DLD1 (cell line): ENCODE measurements around the gene G3BP1.
"Not testable (repeated sequence)": the region's sequence is repeated elsewhere in the genome, so short reads cannot be mapped to it uniquely, and the experiment has no call there.

ENCODE experiments used
- in situ Hi-C: cut with HindIII; loops from 2 replicates; pipeline ENCODE4 v1.10.0; 2017; ENCODE audit warnings: low sequenced_read_pairs

The G3BP1 gene

GRCh38 chr5:151771259-151772028, at the start of gene G3BP1:
Gene G3BP1, plus strand, starts transcription at chr5:151771954. Its CDS starts 14,667 bp downstream, at chr5:151786621.
- in situ Hi-C loops: no loop called here

DNA sequence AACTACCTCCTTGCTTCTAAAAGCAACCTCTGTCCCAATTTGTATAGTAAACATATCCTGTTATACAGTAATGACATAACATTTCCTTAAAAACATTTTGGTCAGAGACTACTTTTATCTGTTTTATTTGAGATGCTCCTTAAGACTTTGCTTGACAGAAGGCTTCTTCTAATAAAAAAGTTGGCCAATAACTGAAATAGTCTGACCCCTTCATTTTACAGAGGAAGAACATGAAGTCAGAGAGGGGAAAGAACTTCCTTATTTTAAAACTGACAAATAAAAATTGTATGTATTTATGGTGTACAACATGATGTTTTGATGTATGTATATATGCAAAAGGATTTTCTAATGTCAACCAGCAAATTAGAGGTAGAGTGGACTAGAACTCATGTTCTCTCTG, 49.2 kb upstream of the G3BP1 start:
- in situ Hi-C loops: no loop called here

DNA sequence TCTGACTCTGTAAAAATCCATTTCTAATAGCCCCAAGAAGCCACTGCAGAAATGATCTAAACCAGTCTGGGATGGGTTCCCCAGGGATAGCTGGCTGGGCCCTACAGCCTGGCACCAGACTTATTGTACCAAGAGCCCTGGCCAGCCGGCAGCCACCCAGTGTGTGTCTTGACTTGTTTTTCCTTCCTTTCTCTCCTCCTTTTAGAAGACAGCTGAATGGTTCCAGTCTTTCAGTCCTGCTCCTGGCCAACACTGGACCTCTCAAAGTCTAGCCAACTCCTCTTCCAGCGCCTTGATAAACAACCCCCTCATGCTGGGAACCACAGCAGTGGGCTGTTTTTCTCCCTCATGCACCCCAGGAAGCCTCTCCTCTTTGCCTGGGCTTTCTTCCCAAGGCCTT, 47.4 kb upstream of the G3BP1 start:
- in situ Hi-C loops: no loop called here

DNA sequence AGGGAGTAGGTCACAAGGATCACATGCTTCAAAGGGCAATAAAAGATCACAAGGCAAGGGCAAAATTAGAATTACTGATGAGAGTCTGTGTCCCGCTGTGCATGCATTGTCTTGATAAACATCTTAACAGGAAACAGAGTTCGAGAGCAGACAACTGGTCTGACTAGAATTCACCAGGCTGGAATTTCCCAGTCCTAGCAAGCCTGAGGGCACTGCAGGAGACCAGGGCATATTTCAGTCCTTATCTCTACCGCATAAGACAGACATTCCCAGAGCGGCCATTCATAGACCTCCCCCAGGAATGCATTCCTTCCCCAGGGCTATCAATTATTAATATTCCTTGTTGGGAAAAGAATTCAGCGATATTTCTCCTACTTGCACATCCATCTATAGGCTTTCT, 42.2 kb upstream of the G3BP1 start:
- in situ Hi-C loops: not testable (repeated sequence)

- in situ Hi-C loops: no loop called here
Measured at GRCh38 chr5:151730381-151730780, 41.4 kb upstream of the G3BP1 start.

- in situ Hi-C loops: no loop called here
Measured at GRCh38 chr5:151733358-151734063, 38.2 kb upstream of the G3BP1 start.

DNA sequence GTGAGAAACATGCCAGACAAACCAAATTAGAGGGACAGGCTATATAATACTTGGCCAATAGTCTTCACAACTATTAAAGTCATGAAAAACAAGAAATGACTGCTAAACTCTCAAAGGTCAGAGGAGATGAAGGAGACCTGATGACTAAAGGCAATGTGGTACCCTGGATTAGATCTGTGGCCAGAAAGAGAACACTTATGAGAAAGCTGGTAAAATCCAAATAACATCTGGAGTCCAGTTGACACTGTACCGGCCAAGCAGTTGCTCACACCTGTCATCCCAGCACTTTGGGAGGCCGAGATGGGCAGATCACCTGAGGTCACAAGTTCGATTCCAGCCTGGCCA, 37.7 kb upstream of the G3BP1 start:
- in situ Hi-C loops: no loop called here

- in situ Hi-C loops: no loop called here
Measured at GRCh38 chr5:151735646-151736045, 36.1 kb upstream of the G3BP1 start.

DNA sequence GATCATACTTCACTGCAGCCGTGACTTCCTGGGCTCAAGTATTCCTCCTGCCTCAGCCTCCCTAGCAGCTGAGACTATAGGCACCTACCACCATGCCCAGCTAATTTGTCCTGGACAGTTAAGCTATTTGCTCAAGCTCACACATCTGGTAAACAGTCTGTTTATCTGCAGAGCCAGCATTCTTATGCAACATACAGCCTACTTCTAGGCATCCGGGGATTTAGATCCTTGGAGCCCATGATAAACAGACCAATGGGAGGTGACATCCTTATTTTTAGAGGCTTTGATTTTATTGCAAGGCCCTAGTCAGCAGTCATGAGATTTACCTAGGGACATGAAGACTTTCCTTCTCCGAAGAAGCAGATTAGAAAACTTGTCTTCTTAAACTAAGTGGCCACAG, 34.3 kb upstream of the G3BP1 start:
- in situ Hi-C loops: no loop called here

- in situ Hi-C loops: no loop called here
Measured at GRCh38 chr5:151738125-151738848, 33.5 kb upstream of the G3BP1 start.

- in situ Hi-C loops: no loop called here
Measured at GRCh38 chr5:151739395-151739794, 32.4 kb upstream of the G3BP1 start.

DNA sequence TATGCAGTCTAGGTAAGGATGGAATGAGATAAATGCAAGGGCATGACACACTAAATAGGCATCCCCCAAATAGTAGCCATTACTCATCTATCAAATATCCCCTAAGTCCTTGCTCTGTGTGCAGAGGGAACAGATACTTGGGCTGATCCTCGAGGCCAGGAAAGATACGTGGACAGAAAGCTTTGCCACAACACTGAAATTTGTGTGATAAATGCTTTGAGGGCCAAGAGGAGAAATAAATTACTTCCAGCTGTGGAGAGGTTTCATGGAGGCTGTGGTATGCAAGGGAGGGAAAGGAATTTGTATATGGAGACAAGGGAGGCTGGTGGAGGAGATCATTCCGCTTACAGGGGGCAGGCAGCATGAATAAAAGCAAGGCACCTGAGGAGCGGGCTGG, 31.8 kb upstream of the G3BP1 start:
- in situ Hi-C loops: loop anchor here (5.0 kb wide), 1 partner anchor 293 kb away; the partner anchor contains the start of gene SLC36A1

DNA sequence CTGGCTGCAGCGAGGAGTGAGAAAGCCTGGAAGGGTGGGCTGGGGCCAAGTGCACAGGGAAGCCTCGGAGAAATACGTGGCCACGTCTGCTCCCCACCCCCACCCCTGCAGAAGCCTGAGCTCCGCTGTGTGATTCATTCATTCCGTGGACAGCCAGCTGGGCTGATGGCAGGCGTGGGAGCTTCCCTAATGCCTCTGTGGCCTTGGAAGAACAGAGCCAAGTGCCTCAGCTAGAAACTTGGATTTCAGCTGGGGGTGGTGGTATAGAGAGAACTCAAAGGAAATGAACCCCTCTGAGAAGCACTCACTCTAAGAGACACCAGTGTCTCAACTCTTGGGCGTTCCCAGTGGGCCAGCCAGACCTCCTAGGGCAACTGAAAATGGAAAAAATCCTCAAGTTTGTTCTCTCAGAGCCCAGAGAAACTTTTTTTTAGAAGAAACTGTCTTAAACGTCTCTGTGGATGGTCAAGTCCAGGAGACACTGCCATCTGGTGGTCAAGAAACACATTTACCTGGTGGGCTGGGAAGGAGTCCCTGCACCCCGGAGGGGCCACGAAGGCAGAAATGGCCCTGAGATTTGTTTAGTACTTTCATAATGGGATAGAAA, 31.3 kb upstream of the G3BP1 start:
- in situ Hi-C loops: loop anchor here (5.0 kb wide), 1 partner anchor 293 kb away; the partner anchor contains the start of gene SLC36A1

GRCh38 chr5:151740958-151741373, 30.8 kb upstream of the G3BP1 start:
- in situ Hi-C loops: loop anchor here (5.0 kb wide), 1 partner anchor 294 kb away; the partner anchor contains the start of gene SLC36A1

- in situ Hi-C loops: loop anchor here (5.0 kb wide), 1 partner anchor 295 kb away; the partner anchor contains the start of gene SLC36A1
Measured at GRCh38 chr5:151741678-151742423, 29.9 kb upstream of the G3BP1 start.

DNA sequence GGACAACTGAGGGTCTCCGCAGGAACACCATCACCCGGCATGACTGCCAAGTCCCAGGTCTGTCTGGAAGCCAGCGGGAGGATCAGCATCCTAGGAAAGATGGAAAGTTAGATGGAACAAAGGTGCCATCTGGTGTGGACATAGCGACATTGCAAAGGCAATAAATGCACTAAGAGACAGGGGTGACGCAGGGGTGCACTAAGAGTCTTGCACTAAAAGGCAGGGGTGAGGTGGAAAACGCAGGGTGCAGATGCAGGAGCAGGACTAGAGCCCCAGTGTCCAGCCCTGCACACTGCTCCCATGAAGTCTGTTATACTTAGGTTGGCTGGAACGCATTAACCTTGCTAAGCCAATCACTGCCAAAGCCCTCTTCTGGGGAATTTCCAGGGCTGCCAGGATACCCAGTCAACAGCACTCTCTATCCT, 28.9 kb upstream of the G3BP1 start:
- in situ Hi-C loops: loop anchor here (5.0 kb wide), 1 partner anchor 296 kb away; the partner anchor contains the start of gene SLC36A1

- in situ Hi-C loops: loop anchor here (5.0 kb wide), 1 partner anchor 296 kb away; the partner anchor contains the start of gene SLC36A1
Measured at GRCh38 chr5:151743530-151743929, 28.2 kb upstream of the G3BP1 start.

DNA sequence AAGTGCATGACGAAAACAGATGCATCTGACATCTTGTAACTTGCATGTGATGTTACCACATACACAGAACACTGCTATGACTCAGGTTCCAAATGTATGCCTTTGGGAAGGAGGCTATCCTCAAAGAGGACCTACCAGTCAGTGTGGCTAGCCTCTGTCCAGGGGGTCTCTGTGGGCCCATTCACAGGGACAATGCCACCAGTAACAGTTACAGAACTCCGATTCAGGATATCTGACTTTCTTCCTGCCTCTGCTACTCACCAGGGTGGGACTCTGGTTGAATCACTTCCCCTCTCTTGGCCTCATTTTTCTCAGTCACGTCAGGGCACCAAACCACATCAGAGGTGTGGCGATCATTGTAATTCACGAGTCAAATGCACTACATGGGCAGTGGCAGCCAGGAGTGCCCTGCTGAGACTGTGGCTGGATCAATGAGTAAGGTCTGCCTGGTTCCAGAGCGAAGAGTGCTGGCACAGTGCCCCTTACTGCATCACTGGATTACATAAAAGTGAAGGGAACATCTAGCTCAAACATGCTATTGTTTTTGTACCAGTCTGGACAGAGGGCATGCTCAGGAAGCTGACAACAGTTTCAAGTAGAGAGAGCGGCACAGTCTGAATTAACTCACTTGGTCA, 26.6 kb upstream of the G3BP1 start:
- in situ Hi-C loops: no loop called here

DNA sequence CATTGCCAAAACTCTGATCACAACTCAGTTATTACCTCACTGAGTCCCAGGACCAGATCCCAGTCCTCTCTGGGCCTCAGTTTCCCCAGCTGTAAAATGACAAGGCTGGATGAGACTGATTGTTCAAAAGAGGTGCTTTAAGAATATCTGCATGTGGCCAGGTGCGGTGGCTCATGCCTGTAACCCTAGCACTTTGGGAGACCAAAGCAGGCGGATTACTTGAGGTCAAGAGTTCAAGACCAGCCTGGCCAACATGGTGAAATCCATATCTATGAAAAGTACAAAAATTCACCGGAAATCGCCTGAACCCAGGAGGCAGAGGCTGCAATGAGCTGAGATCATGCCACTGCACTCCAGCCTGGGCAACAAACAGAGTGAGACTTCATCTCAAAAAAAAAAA, 21.6 kb upstream of the G3BP1 start:
- in situ Hi-C loops: no loop called here

DNA sequence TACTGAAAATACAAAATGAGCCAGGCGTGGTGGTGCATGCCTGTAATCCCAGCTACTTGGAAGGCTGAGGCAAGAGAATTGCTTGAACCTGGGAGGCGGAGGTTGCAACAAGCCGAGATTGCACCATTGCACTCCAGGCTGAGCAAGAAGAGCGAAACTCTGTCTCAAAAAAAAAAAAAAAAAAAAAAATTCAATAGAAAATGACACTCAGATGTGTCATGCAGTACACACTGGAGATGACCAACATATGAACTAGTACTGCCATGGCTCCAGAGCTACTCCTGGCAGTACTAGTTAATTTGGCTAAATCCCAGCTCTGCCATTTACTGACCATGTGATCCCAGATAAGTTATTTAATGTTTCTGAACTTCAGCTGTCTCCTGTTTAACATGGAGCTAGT, 20.7 kb upstream of the G3BP1 start:
- in situ Hi-C loops: no loop called here
